MM.1S (cell line): ENCODE data around the gene CTSH.

Experiments
- DNase-seq: peaks from one replicate; pipeline ENCODE4 v3.0.0-alpha.2; 2015
- H2AFZ ChIP-seq: fragments of 300-600 bp; sonication (generic); 2 replicates; pipeline ENCODE4 v1.6.0; 2016; ENCODE audit warnings: antibody characterized with exemption, low read length
- H3F3A ChIP-seq: fragments of 300-600 bp; sonication (generic); 2 replicates; pipeline ENCODE4 v1.6.1; 2016; ENCODE audit warnings: mild to moderate bottlenecking, antibody characterized with exemption, low read length, moderate library complexity, mixed read lengths; ENCODE audit not compliant: insufficient read depth
- H3K27ac ChIP-seq: fragments of 300-600 bp; sonication (generic); 2 replicates; pipeline ENCODE4 v1.5.1; 2016; ENCODE audit warnings: mild to moderate bottlenecking, low read length
- H3K27me3 ChIP-seq: fragments of 300-600 bp; sonication (generic); replicated peaks from 2 replicates; pipeline ENCODE4 v1.6.0; 2016; ENCODE audit warnings: low read length; ENCODE audit not compliant: insufficient read depth
- H3K36me3 ChIP-seq: fragments of 300-600 bp; sonication (generic); replicated peaks from 2 replicates; pipeline ENCODE4 v1.6.1; 2016; ENCODE audit warnings: mild to moderate bottlenecking, low read length, mixed read lengths; ENCODE audit not compliant: insufficient read depth
- H3K4me1 ChIP-seq: fragments of 300-600 bp; sonication (generic); 2 replicates; pipeline ENCODE4 v1.6.1; 2016; ENCODE audit warnings: low read length, mixed read lengths
- H3K4me2 ChIP-seq: fragments of 300-600 bp; sonication (generic); 2 replicates; pipeline ENCODE4 v1.6.0; 2016; ENCODE audit warnings: low read depth, low read length
- H3K4me3 ChIP-seq: fragments of 300-600 bp; sonication (generic); 2 replicates; pipeline ENCODE4 v1.5.1; 2016; ENCODE audit warnings: low read length, mixed read lengths
- H3K79me2 ChIP-seq: fragments of 300-600 bp; sonication (generic); 2 replicates; pipeline ENCODE4 v1.6.1; 2016; ENCODE audit warnings: mixed run types, low read length, mixed read lengths
- H3K9ac ChIP-seq: fragments of 300-600 bp; sonication (generic); 2 replicates; pipeline ENCODE4 v1.6.1; 2016; ENCODE audit warnings: low read length, mixed read lengths
- H3K9me2 ChIP-seq: fragments of 300-600 bp; sonication (generic); replicated peaks from 2 replicates; pipeline ENCODE4 v1.6.1; 2016; ENCODE audit warnings: mild to moderate bottlenecking, low read length, mixed read lengths; ENCODE audit not compliant: insufficient read depth
- H3K9me3 ChIP-seq: fragments of 300-600 bp; sonication (generic); replicated peaks from 2 replicates; pipeline ENCODE4 v1.6.1; 2016; ENCODE audit warnings: mild to moderate bottlenecking, low read length, mixed read lengths; ENCODE audit not compliant: insufficient read depth
- H4K20me1 ChIP-seq: fragments of 300-600 bp; sonication (generic); 2 replicates; pipeline ENCODE4 v1.6.1; 2016; ENCODE audit warnings: mild to moderate bottlenecking, low read length, moderate library complexity, mixed read lengths; ENCODE audit not compliant: insufficient read depth
- CTCF ChIP-seq: fragments of 300-600 bp; sonication (generic); IDR thresholded peaks from 2 replicates; pipeline ENCODE4 v1.5.1; 2016; ENCODE audit warnings: antibody characterized with exemption, low read length, mixed read lengths
- EZH2 ChIP-seq: fragments of 300-600 bp; sonication (generic); optimal IDR thresholded peaks from 2 replicates; pipeline ENCODE3; 2017; ENCODE audit warnings: low read depth, mild to moderate bottlenecking, antibody characterized with exemption, low read length, mixed read lengths
- EZH2phosphoT487 ChIP-seq: fragments of 300-600 bp; sonication (generic); IDR thresholded peaks from 2 replicates; pipeline ENCODE4 v1.6.1; 2018; ENCODE audit warnings: antibody characterized with exemption, low read length

The CTSH gene

DNA sequence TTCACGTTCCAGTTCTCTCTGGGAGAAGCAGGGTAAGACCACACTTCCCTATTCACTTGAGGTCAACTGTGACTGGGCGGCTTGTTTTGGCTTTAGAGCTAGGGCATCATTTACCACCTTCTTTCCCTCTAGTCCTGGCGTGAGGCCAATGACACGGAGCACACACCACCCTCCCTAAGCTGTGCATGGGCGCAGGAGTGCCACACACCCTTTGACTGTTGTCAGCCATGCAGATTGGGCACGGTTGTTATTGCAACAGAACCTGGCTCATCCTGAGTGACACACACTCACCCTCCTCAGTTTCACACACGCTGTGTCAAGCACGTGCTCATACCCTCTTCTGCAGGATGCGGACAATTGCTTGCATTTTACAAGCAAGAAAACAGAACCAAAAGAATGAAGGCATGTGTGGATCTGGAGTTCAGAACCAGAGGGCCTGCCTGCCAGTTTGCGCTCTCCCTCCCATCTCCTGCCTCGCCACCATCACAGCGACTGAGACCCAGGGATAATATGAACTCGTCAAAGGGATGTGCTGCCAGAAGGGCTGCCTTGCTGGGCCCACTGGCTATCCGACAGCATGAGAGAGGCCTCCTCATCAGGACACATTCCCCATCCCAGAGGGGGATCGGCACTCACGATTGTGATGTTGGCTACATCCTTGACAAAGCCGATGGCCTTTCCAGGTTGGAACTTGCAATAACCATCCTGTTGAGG is 17.6 kb downstream of the CTSH start:
- Histone ChIP-seq H3K27ac (no peak overlapping the region), H3K9ac (no peak overlapping the region), H3F3A (no peaks in the 10 kb centered on the region), H3K36me3 (no peaks in the 10 kb centered on the region), H3K4me3 (no peak overlapping the region), H3K27me3 (no peaks in the 10 kb centered on the region), H3K9me3 (no peaks in the 10 kb centered on the region), H2AFZ (no peak overlapping the region), H3K4me2 (no peak overlapping the region), H3K79me2 (no peaks in the 10 kb centered on the region), H3K4me1 (no peaks in the 10 kb centered on the region), H4K20me1 (no peaks in the 10 kb centered on the region), H3K9me2 (no peaks in the 10 kb centered on the region)
- TF ChIP-seq CTCF (no peak), EZH2 (no peak), EZH2phosphoT487 (no peak)
- no peak for DNase-seq

- Histone ChIP-seq H3K4me2 (no peak overlapping the region), H3K4me1 (no peaks in the 10 kb centered on the region), H3K9ac (no peak overlapping the region), H3F3A (no peaks in the 10 kb centered on the region), H3K9me3 (no peaks in the 10 kb centered on the region), H3K4me3 (no peak overlapping the region), H3K27me3 (no peaks in the 10 kb centered on the region), H4K20me1 (no peaks in the 10 kb centered on the region), H3K9me2 (no peaks in the 10 kb centered on the region), H3K36me3 (no peaks in the 10 kb centered on the region), H2AFZ (no peak overlapping the region), H3K27ac (no peak overlapping the region), H3K79me2 (no peaks in the 10 kb centered on the region)
- no peak for DNase-seq
- TF ChIP-seq EZH2phosphoT487 (no peak), CTCF (no peak), EZH2 (no peak)
Observed at GRCh38 chr15:78925956-78926743, 18.7 kb downstream of the CTSH start.

GRCh38 chr15:78925076-78925624 is 19.7 kb downstream of the CTSH start:
- no peak for TF ChIP-seq EZH2phosphoT487
- TF ChIP-seq CTCF, result no peak
- TF ChIP-seq EZH2, result no peak
- no peaks in the 10 kb centered on the region for H3K36me3 ChIP-seq
- no peaks in the 10 kb centered on the region for H3K9me2 ChIP-seq
- H3K27ac ChIP-seq, result no peak overlapping the region
- no peak for DNase-seq
- H2AFZ ChIP-seq, result no peak overlapping the region
- H3K27me3 ChIP-seq, result no peaks in the 10 kb centered on the region
- no peak overlapping the region for H3K4me2 ChIP-seq
- no peaks in the 10 kb centered on the region for H3K4me1 ChIP-seq
- no peak overlapping the region for H3K4me3 ChIP-seq
- no peaks in the 10 kb centered on the region for H3K9me3 ChIP-seq
- no peaks in the 10 kb centered on the region for H4K20me1 ChIP-seq
- no peaks in the 10 kb centered on the region for H3F3A ChIP-seq
- no peaks in the 10 kb centered on the region for H3K79me2 ChIP-seq
- no peak overlapping the region for H3K9ac ChIP-seq
